ENCODE results near the gene RFLNA.
"Not testable (repeated sequence)": the region's sequence is repeated elsewhere in the genome, so short reads cannot be mapped to it uniquely, and the experiment has no call there.

The RFLNA gene

DNA sequence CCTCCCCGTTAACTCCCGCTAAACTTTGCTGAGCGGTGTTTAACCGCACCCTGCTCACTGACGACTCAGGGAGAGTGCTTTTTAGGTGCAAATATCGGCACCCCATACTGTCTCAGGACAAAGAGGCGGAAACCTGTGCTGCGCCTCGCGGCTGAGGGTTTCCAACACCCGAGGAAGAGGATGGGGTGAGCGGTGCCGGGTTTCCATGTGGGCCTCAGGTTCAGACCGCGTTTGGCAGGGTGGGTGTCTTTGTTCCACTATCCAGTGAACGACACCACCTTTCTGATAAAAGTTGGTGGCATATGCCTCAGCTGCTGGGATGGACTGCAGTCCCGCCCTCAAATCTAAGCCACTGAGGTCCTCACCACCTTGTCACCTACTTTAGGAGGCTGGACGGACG, 3.0 kb downstream of the RFLNA start:
- H3K27ac Mint-ChIP-seq: no peak overlapping the region
- H3K27me3 Mint-ChIP-seq (ENCODE audit: low read depth): peaks cover 39% of the 10 kb centered on the region
- peaks cover 9% of the 10 kb centered on the region for H3K36me3 Mint-ChIP-seq (ENCODE audit: low read depth)
- no peak overlapping the region for H3K4me3 Mint-ChIP-seq
- peaks cover 21% of the 10 kb centered on the region for H3K4me1 Mint-ChIP-seq
- TF ChIP-seq, protein P1, sequence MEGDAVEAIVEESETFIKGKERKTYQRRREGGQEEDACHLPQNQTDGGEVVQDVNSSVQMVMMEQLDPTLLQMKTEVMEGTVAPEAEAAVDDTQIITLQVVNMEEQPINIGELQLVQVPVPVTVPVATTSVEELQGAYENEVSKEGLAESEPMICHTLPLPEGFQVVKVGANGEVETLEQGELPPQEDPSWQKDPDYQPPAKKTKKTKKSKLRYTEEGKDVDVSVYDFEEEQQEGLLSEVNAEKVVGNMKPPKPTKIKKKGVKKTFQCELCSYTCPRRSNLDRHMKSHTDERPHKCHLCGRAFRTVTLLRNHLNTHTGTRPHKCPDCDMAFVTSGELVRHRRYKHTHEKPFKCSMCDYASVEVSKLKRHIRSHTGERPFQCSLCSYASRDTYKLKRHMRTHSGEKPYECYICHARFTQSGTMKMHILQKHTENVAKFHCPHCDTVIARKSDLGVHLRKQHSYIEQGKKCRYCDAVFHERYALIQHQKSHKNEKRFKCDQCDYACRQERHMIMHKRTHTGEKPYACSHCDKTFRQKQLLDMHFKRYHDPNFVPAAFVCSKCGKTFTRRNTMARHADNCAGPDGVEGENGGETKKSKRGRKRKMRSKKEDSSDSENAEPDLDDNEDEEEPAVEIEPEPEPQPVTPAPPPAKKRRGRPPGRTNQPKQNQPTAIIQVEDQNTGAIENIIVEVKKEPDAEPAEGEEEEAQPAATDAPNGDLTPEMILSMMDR (IDR thresholded peaks at IDR 0.05; ENCODE audit: unreplicated experiment in 3 of 3): no peak
- no peaks in the 10 kb centered on the region for H3K9me3 Mint-ChIP-seq

DNA sequence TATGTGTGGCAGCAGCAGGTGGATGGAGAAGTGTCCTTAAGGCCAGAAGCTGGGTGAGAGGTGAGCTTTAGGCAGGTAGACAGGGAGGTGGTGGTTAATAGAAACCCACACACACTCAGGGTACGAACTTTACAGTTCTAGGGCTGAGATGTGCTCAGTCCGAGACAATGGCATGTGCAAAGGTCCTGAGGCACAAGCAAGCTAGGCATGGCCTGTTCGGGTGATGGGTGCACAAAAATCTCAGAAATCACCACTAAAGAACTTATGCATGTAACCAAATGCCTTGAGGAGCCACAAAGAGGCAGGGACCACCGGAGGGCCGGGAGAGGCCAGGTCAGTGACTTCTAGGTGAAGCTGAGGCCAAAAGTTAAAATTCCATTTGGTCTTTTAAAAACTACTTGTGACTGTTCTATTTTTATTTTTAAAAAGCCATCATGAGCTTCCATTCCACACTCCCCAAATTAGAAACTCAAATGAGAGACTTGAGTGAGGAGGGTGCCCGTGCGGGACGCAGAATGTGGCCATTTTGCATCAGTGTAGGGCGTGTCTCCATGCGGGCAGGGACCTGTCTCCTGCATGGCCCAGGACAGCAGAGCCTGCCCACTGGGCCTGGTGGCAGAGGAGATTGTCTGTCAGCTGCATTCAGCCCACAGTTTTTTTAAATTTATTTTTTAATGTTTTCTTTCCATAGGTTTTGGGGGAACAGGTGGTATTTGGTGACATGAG, 4.0 kb downstream of the RFLNA start:
- H3K4me3 Mint-ChIP-seq: no peak overlapping the region
- TF ChIP-seq, protein P1 (IDR thresholded peaks at IDR 0.05; ENCODE audit: unreplicated experiment in 3 of 3): no peak
- peaks cover 39% of the 10 kb centered on the region for H3K27me3 Mint-ChIP-seq (ENCODE audit: low read depth)
- peaks cover 21% of the 10 kb centered on the region for H3K4me1 Mint-ChIP-seq
- H3K9me3 Mint-ChIP-seq: no peaks in the 10 kb centered on the region
- peaks cover 9% of the 10 kb centered on the region for H3K36me3 Mint-ChIP-seq (ENCODE audit: low read depth)
- H3K27ac Mint-ChIP-seq: no peak overlapping the region

DNA sequence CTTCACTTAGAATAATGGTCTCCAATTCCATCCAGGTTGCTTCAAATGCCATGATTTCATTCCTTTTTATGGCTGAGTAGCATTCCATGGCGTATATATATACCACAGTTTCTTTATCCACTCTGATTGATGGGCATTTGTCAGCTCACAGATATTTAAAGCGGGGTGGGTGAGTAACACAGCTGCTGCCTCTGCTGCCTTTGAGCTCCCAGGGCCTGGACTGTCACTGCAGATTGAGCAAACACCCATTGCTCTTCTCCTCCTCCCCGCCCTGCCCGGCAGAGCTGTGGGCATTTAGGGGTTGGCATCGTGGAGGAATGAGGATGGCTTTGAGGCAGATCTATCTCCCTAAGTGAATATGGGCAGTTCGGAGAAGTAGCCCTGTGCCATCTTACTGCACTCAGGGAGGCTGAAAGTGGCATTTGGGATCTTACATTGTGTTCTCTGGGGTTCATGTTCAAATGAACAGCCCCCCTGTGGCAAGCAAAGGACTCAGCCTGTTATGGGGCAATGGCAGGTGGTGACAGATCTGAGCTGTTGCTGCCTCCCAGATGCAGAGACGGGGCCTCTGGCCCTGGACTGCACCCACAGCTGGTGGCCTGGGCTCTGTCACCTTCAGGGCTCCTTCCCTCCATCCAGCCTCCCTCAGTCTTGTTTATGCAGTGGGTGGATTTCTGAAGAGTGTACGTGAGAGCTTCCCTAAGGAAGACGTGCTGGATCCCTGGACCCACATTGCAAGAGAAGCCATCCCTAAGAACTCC, 4.9 kb downstream of the RFLNA start:
- H3K4me1 Mint-ChIP-seq: peaks cover 13% of the 10 kb centered on the region
- peaks cover 37% of the 10 kb centered on the region for H3K27me3 Mint-ChIP-seq (ENCODE audit: low read depth)
- TF ChIP-seq, protein P1 (IDR thresholded peaks at IDR 0.05; ENCODE audit: unreplicated experiment in 3 of 3): no peak
- peaks cover 9% of the 10 kb centered on the region for H3K36me3 Mint-ChIP-seq (ENCODE audit: low read depth)
- no peak overlapping the region for H3K27ac Mint-ChIP-seq
- no peaks in the 10 kb centered on the region for H3K9me3 Mint-ChIP-seq
- peak overlapping the region in 1 of 3 experiments; percentile 22 for H3K4me3 Mint-ChIP-seq

DNA sequence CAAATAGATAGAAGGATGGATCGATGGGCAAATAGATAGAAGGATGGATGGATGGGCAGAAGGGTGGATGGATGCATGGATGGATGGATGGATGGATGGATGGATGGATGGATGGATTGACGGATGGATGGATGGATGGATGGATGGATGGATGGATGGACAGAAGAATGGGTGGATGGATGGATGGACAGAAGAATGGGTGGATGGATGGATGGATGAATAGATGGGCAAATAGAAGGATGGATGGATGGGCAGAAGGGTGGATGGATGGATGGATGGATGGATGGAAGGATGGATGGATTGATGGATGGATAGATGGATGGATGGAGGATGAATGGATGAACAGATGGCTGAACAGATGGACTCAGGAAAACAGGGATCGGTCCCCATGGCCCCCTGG, 5.8 kb downstream of the RFLNA start:
- H3K4me3 Mint-ChIP-seq; H3K27ac Mint-ChIP-seq; H3K36me3 Mint-ChIP-seq (ENCODE audit: low read depth); H3K9me3 Mint-ChIP-seq: not testable (repeated sequence)
- Mint-ChIP-seq H3K27me3 (ENCODE audit: low read depth) (peaks cover 39% of the 10 kb centered on the region), H3K4me1 (peaks cover 13% of the 10 kb centered on the region)

DNA sequence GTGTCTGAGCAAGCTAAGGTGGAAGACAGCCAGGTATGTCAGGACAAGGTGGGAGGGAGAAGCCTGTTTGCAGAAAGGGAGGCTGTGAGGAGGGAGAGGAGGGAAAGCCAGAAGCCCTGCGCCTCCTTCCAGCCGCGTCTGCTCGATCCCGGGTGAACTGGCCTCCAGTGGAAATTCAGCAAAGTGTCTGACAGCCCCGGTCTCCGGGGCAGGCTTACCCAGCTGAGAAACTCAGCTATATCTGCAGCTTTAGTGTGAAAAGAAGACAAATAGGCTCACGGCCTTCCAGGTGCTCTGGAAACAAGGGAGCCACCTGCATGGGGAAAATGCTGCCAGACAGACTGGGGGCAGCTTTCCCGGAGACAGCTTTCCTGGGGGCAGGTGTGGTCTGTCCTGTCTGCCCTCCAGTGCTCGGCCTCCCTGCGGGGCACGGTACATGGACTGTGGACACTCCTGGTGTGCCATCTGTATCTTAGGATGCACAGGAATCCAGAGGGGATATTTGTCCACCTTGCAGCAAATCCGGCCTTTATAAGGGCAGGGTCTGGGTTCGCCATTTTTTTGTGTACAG, 6.3 kb downstream of the RFLNA start:
- Mint-ChIP-seq H3K27ac (no peak overlapping the region), H3K36me3 (ENCODE audit: low read depth) (peaks cover 9% of the 10 kb centered on the region), H3K4me1 (peaks cover 13% of the 10 kb centered on the region), H3K27me3 (ENCODE audit: low read depth) (peaks cover 36% of the 10 kb centered on the region), H3K9me3 (no peaks in the 10 kb centered on the region), H3K4me3 (no peak overlapping the region)
- TF ChIP-seq, protein P1 (IDR thresholded peaks at IDR 0.05; ENCODE audit: unreplicated experiment in 3 of 3): no peak

DNA sequence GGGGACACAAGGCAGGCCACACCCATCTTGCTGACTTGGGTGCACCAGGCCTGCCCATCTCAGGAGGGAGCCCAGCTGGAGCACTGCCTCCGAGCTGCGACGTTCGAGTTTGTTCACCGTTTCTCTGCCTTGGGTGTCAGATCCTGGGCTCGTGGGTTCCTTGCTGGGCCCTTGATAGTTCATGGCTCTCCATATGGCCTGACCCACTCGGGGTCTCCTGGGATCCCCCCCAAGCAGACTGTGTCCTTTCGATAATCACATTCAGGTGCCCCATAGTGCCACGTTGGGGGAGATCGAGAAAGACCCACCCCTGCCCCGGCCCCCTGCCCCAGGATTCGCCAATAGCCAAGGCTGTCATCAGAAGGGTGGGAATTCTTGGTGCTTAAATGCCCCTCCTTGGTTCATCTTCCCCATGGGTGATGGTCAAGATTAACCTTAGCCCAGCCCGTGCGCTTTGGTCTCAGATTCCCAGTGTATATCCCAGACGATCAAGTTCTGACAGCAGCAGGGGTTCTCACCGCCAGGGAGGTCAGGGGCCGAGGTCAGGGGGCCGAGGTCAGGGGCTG, 7.4 kb downstream of the RFLNA start:
- no peak overlapping the region for H3K4me3 Mint-ChIP-seq
- H3K36me3 Mint-ChIP-seq (ENCODE audit: low read depth): peaks cover 9% of the 10 kb centered on the region
- H3K4me1 Mint-ChIP-seq: peaks cover 2% of the 10 kb centered on the region
- H3K27me3 Mint-ChIP-seq (ENCODE audit: low read depth): peaks cover 25% of the 10 kb centered on the region
- H3K9me3 Mint-ChIP-seq: no peaks in the 10 kb centered on the region
- TF ChIP-seq, protein P1 (IDR thresholded peaks at IDR 0.05; ENCODE audit: unreplicated experiment in 3 of 3): no peak
- no peak overlapping the region for H3K27ac Mint-ChIP-seq
